GM21529 (cell line): ENCODE data around the gene OPN4.

Experiments
- ATAC-seq: cut with Tn5 transposase; IDR thresholded peaks from one replicate; pipeline ENCODE4 v1.9.1; 2021; ENCODE audit not compliant: unreplicated experiment

OPN4 gene

DNA sequence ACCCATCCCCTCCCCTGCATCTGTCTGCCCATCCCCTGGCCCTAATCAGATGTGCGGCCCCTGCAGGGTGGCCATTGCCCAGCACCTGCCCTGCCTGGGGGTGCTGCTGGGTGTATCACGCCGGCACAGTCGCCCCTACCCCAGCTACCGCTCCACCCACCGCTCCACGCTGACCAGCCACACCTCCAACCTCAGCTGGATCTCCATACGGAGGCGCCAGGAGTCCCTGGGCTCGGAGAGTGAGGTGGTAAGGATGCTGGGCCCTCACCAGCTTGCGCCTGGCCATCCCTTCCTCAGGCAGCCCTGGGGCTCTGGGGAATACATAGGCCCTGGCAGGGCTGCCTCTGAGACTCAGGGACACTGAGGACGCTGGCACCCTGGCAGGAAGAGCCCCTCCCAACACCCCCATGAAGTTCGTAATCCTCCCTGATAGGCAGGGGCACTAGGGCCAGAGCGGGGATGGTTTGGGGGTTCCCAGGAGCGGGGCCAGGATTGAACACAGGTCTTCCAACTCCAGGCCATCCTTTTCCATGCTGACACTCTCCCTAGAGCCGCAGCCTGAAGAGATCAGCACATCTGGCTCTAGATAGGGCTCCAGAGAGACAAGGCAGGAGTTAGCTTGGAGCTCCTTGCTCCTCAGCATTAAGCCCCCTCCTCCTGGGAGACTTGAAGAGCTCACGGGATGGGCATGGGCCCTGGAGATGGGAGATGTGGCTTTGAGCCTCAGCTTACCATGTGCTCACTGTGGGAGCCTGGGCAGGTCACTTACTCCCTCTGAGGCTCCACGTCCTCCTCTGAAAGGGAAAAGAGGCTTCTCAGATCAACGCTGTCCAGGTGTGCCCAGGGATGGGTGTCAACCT lies 8.1 kb downstream of the OPN4 start:
- ATAC-seq, result no peak

DNA sequence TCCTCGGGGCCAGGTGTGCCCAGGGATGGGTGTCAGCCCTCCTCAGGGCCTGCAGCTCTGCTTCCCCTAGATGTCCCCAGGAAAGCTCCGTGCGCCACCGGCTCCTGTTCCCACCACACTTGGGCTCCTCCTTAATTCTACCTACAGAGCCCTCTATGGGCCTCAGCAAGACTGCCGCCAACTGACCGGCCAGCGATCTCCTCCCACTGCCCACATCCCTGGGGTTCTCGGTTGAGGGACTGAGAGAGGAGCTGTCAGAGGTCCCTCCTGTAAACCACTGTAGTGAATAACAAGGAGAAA lies 8.6 kb downstream of the OPN4 start:
- no peak for ATAC-seq

DNA sequence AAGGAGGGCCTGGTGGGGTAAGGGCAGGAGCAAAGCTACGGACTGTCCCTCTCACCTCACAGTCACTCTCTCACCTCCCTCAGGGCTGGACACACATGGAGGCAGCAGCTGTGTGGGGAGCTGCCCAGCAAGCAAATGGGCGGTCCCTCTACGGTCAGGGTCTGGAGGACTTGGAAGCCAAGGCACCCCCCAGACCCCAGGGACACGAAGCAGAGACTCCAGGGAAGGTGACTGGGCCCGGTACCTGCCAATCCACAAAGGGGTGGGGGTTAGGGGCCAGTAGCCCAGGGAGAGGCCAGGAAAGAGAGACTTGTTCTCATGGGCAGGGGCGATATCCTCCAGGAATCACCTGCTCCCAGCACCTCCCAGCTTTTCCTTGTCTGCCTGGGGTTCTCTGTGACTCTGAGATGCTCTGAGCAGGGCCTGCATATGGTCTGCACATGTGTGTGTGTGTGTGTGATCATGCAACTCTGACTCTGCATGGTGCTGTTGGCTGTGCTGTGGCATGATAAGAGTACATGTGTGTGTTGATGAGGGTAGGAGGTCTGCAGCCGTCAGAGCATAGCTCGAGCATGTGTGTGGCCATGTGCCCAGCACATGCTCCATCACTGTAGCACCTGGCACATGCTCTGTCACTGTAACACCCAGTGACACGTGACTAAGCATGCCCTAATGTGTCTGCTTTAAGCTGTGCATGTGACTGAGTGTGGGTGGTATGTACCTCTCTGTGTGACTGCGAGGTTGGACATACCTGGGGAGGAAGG lies 9.4 kb downstream of the OPN4 start:
- ATAC-seq, result no peak

DNA sequence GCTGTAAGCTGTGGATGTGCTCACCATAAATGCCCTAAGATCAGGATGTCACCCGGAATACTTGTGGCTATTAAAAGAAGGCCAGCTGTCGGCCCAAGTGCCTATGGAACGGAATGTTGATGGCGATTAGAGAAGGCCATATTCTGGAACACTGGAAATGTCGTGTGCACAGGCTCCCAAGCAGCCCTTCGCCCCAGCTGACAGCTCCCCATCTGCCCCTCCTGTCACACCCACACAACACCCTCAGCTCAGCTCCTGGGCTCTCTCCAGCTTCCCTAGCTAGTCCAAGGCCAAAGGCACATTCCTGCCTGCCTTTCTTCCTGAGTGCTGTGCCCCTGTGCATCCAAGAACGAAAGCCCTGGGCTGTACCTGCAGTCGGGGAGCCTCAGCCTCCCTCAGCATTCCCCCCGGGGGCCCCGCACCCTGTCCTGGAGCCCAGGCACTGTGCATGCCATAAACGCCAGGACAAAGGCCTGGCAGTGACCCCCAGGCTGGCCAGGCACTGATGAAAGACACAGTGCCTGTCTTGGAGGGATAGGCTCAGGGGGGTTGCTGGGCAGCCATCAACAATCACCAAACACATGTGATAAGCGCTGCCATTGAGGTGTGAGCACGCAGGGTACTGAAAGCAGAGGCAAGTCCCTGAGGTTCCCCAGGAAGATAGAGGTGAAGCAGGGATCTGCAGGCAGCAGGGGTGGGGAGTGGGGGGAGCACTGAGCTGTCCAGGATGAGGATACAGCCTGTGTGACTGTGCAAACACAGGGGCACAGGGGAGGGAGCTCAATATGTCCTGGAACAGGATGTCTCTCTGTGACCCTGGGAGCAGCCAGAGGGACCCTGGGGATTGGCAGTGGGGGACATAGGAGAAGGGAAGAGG lies 10.2 kb downstream of the OPN4 start:
- ATAC-seq, result no peak

DNA sequence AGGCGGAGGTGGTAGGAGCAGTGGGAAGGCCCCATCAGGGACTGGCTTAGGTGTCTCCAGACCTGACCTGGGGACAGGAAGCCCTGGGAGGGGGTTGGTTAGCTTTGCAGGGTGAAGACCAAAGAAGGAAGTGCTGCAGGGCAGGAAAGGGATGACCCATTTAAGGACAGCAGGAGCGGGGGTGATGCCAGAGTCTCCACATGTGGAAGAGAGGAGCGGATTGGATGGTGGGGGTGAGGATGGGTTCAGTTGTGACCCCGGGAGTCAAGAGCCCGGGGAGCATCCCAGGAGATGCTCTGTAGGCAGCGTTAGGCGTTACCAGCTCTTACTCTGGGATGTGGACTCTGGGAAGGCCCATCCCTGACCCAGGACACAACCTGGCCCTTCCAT lies 10.9 kb downstream of the OPN4 start:
- no peak for ATAC-seq

DNA sequence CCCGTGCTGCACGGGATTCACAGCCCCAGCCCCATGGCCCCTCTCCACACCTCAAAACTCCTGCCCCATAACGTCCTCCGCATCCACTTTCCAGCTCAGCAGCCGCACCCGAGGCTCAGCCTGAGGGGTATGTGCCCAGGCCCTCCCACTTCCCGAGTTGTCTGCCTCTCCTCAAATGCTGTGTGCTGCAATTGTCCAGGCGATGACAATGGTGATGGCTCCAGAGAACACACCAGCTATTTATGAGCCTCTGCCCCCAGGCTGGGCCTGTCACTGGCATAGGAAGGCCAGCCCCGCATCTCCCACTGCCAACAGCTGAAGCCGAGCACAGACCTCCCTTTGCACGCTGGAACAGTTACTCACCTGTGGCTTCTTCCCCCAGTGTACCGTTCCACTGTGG lies 11.5 kb downstream of the OPN4 start:
- no peak for ATAC-seq

DNA sequence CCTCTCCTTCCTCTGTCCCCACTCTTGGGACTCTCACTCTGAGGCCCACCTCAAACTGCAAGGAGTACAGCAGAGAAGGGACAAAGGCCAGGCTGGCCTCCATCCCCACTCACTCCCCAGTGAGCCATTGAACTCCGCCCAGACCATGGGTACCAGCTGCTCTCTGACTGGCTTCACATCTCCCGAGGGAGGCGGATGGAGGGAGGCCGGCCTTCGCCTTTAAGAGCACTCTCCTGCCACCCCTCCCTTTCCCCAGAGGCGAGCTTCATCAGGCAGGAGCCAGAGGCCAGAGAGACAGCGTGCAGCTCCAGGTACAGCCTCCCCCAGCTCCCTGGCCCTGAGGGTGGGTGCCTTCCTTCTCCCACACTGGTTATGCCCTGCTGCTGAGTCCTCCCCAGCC lies 12.2 kb downstream of the OPN4 start:
- no peak for ATAC-seq

DNA sequence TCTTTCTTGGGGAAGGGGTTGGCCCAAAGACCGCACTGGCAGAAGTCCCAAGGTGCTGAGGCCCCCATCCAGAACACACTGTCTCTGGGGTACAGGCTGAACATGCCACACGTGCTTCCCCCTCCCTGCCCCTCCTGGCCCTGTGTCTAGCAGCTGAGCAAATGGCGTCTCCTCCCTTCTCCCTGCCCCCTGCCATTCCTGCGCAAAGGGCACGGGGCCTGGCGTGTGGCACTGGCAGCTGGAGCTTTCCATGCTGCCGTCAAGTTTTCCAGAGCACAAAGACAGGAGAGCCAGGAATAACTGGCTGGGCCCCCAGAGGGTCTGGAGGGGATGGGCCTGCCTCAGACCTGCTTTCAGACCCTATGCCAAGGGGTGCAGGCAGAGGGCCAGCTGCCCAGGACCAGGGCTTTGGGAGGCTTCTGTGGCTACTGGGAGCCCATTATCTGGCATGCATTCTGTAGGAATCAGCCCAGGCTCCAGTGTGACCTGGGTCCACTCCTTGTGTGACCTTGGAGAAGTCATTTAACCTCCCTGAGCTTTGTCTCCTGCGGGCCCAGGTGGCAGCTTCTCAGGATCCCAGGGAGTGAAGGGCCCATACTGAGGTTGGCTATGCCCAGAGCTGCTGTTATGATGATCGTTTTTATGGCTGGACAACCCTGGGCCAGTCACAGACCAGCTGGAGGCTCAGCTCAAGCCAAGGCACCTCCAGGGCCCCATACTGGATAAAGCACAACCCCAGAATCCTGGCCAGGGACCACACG lies 13.3 kb downstream of the OPN4 start:
- no peak for ATAC-seq

DNA sequence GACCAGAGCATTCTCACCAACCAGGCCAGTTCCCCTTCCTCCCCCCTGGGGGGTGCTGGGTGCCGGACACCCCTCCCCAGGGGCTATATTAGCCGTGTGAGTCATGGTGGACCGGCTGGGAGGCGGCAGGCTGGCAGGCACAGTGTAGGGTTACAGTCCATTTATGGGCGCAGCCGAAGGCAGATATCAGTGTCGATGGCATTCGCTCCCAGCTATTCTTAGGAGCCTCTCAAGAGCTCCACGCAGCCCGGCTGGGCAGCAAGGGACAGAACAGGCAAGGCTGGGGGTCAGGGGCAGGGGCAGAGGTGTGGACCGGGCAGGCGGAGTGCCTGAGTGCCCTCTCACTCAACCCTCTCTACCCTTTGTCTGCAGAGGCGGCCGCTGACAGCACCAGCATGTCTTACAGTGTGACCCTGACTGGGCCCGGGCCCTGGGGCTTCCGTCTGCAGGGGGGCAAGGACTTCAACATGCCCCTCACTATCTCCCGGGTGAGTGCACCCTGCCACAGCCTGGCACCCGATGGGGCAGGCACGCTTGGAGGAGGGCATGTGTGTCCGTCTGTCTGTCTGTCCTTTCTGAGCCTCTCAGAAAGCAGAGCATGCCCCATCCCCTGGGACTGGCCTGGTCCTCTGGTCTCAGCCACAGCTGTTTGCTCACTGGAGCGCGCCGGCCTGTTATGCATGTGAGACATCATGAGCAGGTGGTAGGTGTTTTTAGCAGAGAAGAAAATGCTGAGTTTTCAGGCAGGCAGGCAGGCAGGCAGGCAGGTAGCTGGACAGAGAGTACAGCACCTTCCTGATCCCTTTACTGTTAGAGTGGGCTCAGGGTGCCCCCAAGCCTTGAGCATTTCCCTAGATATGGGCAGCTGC lies 14.2 kb downstream of the OPN4 start, which contains the start of gene LDB3:
Gene LDB3 (plus strand): TSS at position 215 of the 869 bp plus-strand sequence. CDS start 181 bp downstream, at position 396.
- ATAC-seq, result peak; percentile 49

DNA sequence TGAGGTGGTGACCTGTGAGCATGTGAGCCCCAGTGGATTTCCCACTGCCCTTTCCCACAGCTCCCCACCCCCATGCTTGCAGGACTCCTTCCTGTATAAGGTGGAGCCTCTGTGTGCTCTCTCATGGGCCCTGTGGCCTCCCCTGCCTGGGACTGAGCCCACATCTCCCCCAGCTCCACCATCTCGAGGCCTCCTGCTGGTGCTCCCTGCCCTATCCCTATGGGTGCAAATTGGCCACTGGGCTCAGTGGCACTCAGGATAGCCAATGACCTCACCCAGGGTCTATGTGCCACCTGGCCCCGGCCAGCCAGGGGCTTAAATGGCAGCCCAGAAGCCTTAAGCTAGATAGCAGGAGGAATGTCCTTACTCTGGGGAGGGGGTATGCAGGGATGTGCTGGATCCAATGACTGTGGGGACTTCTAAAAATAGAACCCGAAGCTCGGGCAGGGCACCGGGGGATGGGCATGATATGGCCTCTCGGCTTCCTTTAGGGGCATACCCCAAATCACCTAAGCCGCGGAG lies 16.0 kb downstream of the OPN4 start:
- no peak for ATAC-seq

DNA sequence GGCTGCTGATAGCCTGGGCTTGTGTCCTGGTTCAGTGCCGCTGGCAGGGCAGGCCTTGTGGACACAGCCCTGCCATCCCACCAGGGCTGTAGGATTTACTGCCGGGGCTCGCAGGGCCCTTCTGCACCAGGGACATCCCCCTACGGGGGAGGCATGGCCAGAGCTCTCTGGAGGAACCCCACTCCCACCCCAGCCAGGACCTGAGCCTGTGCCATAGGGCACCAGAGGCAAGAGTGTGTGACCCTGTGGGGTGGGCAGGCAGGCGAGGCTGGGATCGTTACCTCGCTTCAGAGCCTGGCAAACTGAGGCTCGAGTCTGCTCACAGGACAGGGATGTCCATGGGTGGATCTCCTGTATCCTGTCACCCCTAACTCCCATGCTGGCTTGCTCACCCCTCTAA lies 16.5 kb downstream of the OPN4 start:
- no peak for ATAC-seq

DNA sequence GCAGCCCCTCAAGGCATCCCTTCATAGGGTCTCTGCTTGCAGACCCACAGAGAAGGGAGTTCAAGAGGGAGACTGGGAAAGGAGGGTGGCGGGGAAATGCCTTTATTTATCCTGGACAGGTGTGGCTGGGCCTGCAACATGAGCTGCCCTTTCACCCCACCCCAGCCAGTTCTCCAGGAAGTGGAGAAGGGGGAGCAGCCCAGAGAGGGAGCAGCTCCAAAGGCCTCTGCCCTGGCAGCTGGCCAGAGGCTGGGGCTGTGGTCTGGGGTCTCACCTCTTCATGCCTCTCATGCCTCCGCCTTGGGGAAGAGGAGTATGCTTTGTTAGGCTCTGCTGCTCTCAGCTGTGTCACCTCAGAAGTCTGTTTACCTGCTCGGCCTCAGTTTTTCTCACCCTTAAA lies 17.1 kb downstream of the OPN4 start:
- no peak for ATAC-seq

DNA sequence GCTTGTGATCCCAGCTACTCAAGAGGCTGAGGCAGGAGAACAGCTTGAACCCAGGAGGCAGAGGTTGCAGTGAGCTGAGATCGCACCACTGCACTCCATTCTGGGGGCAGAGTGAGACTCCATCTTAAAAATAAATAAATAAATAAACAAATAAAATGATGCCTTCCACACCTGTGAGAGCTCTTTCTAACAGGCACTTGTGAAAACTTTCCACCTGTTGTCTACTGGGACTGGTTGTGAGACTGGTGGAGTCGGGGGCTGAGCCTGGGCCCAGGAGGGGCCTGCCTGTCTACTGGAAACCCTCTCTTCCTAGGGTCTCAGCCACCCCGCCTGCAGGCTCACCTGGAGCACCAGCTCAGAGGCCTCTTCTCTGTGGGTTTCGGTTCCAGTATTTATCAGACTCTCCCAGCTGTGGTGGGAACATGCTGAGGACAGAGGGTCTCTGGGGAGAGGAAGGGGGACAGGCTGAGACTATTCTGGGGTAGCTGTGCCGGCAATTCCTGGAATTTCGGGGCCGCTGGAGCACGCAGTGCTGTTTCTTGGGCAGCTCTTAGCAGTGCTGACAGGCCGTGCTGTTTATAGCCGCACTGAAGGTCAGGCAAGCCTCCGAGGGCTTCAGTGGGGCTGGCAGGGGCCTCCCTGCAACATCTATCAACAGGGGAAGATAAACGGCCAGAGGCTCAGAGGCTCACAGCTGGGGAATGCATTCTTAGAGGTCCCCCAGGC lies 17.8 kb downstream of the OPN4 start:
- no peak for ATAC-seq

DNA sequence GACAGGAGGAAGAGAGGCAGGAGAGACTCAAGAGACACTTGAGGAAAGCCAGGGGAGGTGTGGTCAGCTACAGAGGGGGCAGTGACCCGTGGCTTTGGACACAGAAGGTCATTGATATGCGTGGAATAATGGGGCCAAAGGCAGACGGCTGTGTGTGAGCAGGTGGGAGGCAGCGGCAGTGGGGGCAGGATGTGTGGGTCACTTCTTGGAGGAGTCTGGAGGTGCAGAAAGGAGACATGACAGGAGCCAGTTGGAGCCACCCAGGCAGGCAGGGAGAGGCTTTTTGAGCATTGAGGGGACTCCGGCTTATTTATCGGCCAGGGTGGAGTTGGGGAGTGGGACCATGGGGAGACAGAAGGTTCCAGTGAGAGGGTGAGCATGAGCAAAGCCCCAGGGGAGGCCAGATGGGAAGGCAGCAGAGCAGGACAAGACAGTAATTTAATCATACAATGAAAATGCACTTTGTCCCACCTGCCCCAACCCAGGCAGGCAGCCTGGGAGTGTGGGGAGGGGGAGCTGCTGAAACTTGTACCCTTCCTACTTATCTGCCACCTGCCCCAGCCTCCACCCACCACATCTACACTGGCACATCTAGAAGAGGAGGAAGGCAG lies 19.0 kb downstream of the OPN4 start:
- no peak for ATAC-seq

DNA sequence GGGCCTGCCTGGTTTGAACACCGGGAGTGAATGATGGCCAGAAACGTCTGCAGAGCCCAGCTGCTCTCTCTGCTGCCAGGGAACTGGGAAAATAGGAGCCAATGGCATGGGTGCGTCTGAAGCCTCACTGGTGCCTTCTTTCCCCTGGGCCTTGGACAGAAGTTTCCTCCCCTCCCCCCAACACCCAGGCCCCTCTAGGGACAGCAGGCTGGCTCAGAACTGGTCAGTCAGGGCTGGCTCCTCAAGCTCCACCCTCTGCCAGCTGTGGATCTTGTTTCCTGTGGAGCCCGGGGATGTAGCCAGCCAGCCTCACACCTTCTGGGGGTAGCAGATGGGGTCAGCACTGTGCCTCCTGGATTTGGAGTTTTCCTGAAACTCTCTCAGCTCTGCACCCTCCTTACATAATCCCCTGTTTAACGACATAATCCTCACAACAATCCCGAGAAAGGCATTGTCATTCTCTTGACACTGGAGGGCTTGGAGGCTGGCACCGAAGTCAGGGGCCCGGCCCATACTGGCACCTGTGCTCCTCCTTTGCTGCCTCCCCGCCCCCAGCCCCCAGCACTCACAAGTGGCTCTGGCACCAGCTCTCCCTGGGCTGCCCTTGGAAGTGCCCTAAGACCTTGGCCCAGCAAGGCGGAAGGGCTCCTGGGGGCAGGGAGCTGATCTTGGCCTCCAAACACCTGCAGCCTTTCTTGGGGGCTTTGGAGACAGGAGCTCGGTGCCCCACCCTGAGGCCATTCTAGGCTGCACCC lies 19.7 kb downstream of the OPN4 start:
- ATAC-seq, result no peak

DNA sequence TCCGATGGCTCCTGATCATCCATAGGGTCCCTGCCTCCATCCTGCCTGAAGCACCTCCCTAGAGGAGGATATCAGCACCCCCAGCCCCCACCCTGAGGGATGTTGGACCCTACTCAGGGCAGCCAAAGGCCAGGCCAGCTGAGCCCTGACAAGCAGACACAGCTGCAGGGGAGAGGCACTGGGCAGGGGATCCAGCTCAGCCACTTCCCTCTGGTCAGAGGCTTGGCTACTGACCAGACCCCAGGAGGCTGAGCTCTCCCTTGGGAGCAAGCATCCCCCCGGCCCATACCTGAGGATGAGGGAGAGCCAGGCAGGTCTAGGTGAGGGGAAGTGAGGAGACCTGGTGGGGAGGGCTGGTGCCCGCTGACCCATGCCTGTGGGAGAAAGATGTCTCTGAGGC lies 20.6 kb downstream of the OPN4 start:
- no peak for ATAC-seq

DNA sequence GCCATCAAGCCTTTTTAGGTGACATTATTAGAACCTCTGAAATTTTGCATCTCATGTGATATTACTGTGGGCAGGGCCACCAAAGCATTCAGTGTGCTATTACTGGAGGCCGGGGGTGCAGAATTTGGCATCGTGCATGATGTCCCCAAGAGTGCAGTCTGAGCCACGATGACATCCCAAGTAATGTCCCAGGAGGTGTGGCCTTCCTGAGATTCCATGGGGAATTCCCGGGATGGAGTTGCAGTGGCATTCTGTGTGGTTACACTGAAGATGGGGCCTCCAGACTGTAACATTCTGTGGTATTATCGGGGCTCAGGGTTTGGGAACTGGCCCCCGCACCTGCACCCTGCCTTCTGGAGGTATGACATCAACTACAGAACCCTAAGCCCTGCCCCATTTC lies 23.0 kb downstream of the OPN4 start:
- ATAC-seq, result no peak
